Measurements from ENCODE around the gene STX1A. TPM values are rescaled to one million over a fixed set of nuclear protein-coding genes. Genes with fewer than 3 reads are reported as not detected.

STX1A gene
- total and polyA plus RNA-seq, 2 of the 4 experiments (the other 2 are of a cell fraction) = 9.3 to 22.0 TPM

DNA sequence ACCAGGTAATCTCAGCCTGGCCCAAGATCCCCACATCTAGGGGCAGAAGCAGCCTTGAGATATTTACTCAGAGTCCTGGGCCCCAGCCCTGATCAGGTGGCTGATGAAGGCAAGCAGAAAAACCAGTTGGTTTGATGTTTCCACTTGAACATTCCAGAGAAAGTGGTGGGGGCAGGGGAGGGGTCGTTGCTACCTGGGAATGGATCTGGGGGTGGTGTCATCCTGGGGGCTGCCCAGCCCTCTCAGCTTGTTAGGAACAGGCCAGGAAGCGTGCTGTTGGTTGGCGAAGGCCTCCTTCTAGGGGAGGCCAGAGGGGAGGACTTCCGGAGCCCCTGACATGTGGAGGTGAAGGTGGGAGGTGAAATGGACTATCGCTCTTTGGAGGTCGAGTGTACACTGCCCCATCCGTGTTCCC is 22.9 kb upstream of the STX1A start:
- H3K18ac ChIP-seq (ENCODE audit: low read depth, low read length) = no peak overlapping the region
- H2AK5ac ChIP-seq (ENCODE audit: low read depth, low read length) = no peak overlapping the region
- H3K56ac ChIP-seq (ENCODE audit: extremely low read depth, insufficient read depth, low read length) = no peak overlapping the region
- no peaks in the 10 kb centered on the region for H3K36me3 ChIP-seq (ENCODE audit: control insufficient read depth, insufficient read depth, low read length)
- BruUV-seq (replicated peaks) = no TSS peak
- peak overlapping the region; percentile 52 for H2AFZ ChIP-seq (replicated peaks; ENCODE audit: low read length, poor library complexity)
- no peak overlapping the region for H4K5ac ChIP-seq (ENCODE audit: low read depth, low read length)
- H3K14ac ChIP-seq (replicated peaks; ENCODE audit: low read depth, low read length) = no peak overlapping the region
- no peak overlapping the region for H4K8ac ChIP-seq (ENCODE audit: low read depth in 2 of 2, low read length in 2 of 2)
- no peak overlapping the region for H3K4me2 ChIP-seq (ENCODE audit: low read depth, low read length)
- H3K4ac ChIP-seq (ENCODE audit: low read depth, low read length) = no peak overlapping the region
- in situ Hi-C loops (cut with MboI; ENCODE audit: low sequenced_read_pairs) = no loop called here
- H4K91ac ChIP-seq (ENCODE audit: insufficient read depth, low read depth, low read length) = no peak overlapping the region
- ATAC-seq (ENCODE audit: low read depth) (no peak), DNase-seq (no peak)
- H2BK20ac ChIP-seq (ENCODE audit: low read depth, low read length) = no peak overlapping the region
- H3K4me3 ChIP-seq (ENCODE audit: insufficient read depth, low read depth, low read length) = no peak overlapping the region
- H3K9me3 ChIP-seq (ENCODE audit: control insufficient read depth, insufficient read depth, low read length) = no peaks in the 10 kb centered on the region
- no peak overlapping the region for H2BK5ac ChIP-seq (ENCODE audit: low read depth, low read length, poor library complexity, severe bottlenecking)
- H4K20me1 ChIP-seq (ENCODE audit: insufficient read depth, low read length) = peaks cover 3% of the 10 kb centered on the region; the same call in 1 of the 2 replicates
- 0% methylated on average over 1 of the region's 7 CpGs; no CpG with 5 or more reads in 1 of the 2 experiments for WGBS, 2 experiments (ENCODE audit: extremely low coverage in 2 of 2, insufficient read length in 1 of 2)
- no peak overlapping the region for H2BK15ac ChIP-seq (ENCODE audit: low read depth, low read length)
- H2AK9ac ChIP-seq (replicated peaks; ENCODE audit: low read depth, low read length, poor library complexity) = peak overlapping the region; percentile 81
- ChIA-PET CTCF (no interaction called here), POLR2A (ENCODE audit: unreplicated experiment) (no interaction called here)
- H3K27me3 ChIP-seq (ENCODE audit: control insufficient read depth, insufficient read depth, low read length) = no peaks in the 10 kb centered on the region
- H3K23ac ChIP-seq (ENCODE audit: low read depth, low read length) = no peak overlapping the region
- no peak overlapping the region for H3K27ac ChIP-seq (ENCODE audit: insufficient read depth, low read length)
- no peak overlapping the region for H2BK120ac ChIP-seq (ENCODE audit: low read depth, low read length)
- TF ChIP-seq POLR2A (IDR thresholded peaks at IDR 0.05; ENCODE audit: low read depth, low read length) (no peak), CEBPB (IDR thresholded peaks at IDR 0.05; ENCODE audit: low read depth, low read length) (no peak), RFX5 (IDR thresholded peaks at IDR 0.05; ENCODE audit: low read depth, low read length) (no peak), NFE2L2 (IDR thresholded peaks at IDR 0.05; ENCODE audit: low read depth, low read length) (no peak), MXI1 (IDR thresholded peaks at IDR 0.05; ENCODE audit: borderline replicate concordance, low read depth, low read length) (no peak), MAZ (IDR thresholded peaks at IDR 0.05; ENCODE audit: borderline replicate concordance, low read depth, low read length) (no peak)
- TF ChIP-seq, protein P1, sequence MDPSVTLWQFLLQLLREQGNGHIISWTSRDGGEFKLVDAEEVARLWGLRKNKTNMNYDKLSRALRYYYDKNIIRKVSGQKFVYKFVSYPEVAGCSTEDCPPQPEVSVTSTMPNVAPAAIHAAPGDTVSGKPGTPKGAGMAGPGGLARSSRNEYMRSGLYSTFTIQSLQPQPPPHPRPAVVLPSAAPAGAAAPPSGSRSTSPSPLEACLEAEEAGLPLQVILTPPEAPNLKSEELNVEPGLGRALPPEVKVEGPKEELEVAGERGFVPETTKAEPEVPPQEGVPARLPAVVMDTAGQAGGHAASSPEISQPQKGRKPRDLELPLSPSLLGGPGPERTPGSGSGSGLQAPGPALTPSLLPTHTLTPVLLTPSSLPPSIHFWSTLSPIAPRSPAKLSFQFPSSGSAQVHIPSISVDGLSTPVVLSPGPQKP (IDR thresholded peaks at IDR 0.05; ENCODE audit: borderline replicate concordance, low read depth, low read length) = no peak
- intact Hi-C loops (cut with micrococcal nuclease) = loop anchor here (10.0 kb wide), 1 partner anchor 52 kb away; no protein-coding TSS in a partner anchor
- peaks cover 0 to 13% of the 10 kb centered on the region in 2 experiments; a peak in 2 of 4 replicates for H3K79me1 ChIP-seq (ENCODE audit: low read depth in 1 of 2, low read length in 2 of 2)
- no peak overlapping the region for H3K9ac ChIP-seq (ENCODE audit: low read depth, low read length)
- dilution Hi-C loops (cut with HindIII; ENCODE audit: low sequenced_read_pairs, unreplicated experiment) = no loop called here
- peaks cover 3% of the 10 kb centered on the region for H3K9me1 ChIP-seq (ENCODE audit: insufficient read depth, low read length)
- peaks cover 7% of the 10 kb centered on the region for H3K4me1 ChIP-seq (ENCODE audit: control insufficient read depth, insufficient read depth, low read length)
